Measurements from ENCODE around the gene DYNLL2.

DNA sequence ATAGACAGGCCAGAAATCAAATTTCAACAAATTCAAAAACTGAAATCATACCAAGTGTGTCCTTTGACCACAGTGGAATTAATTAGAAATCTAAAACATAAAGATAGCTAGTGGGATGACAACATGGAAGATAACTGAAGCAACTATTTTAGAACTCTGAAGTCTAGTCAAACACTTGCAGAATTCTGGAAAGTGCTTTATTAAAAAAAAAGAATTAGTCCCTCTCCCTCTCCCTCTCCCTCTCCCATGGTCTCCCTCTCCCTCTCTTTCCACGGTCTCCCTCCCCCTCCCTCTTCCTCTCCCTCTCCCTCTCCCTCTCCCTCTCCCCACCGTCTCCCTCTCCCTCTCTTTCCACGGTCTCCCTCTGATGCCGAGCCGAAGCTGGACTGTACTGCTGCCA is 58.3 kb downstream of the DYNLL2 start:
- TF ChIP-seq, protein P1, sequence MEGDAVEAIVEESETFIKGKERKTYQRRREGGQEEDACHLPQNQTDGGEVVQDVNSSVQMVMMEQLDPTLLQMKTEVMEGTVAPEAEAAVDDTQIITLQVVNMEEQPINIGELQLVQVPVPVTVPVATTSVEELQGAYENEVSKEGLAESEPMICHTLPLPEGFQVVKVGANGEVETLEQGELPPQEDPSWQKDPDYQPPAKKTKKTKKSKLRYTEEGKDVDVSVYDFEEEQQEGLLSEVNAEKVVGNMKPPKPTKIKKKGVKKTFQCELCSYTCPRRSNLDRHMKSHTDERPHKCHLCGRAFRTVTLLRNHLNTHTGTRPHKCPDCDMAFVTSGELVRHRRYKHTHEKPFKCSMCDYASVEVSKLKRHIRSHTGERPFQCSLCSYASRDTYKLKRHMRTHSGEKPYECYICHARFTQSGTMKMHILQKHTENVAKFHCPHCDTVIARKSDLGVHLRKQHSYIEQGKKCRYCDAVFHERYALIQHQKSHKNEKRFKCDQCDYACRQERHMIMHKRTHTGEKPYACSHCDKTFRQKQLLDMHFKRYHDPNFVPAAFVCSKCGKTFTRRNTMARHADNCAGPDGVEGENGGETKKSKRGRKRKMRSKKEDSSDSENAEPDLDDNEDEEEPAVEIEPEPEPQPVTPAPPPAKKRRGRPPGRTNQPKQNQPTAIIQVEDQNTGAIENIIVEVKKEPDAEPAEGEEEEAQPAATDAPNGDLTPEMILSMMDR (IDR thresholded peaks at IDR 0.05; ENCODE audit: insufficient read depth, low read depth, low read length): no peak
- TF ChIP-seq EZH2 (IDR thresholded peaks at IDR 0.05; ENCODE audit: insufficient read depth, low read length): no peak

All from astrocyte (in vitro differentiated cells and primary cell).